Activated naive CD8-positive, alpha-beta T cell treated with anti-CD3 and anti-CD28 coated beads for 36 hours (primary cell): ENCODE measurements around the gene MLYCD. TPM values are rescaled to one million over a fixed set of nuclear protein-coding genes. Genes with fewer than 3 reads are reported as not detected.

Source experiments
- DNase-seq: peaks from one replicate; pipeline ENCODE4 v3.0.0; 2021
- H3K27ac Mint-ChIP-seq: one replicate; pipeline ENCODE4 v1.8.0; 2022; ENCODE audit warnings: mild to moderate bottlenecking, moderate library complexity, mixed read lengths
- H3K27me3 Mint-ChIP-seq: one replicate; pipeline ENCODE4 v1.8.0; 2022; ENCODE audit warnings: mild to moderate bottlenecking, mixed read lengths
- H3K36me3 Mint-ChIP-seq: one replicate; pipeline ENCODE4 v1.8.0; 2021; ENCODE audit warnings: mild to moderate bottlenecking, mixed read lengths
- H3K4me1 Mint-ChIP-seq: one replicate; pipeline ENCODE4 v1.8.0; 2021; ENCODE audit warnings: mixed read lengths
- H3K4me3 Mint-ChIP-seq: one replicate; pipeline ENCODE4 v1.8.0; 2022; ENCODE audit warnings: mild to moderate bottlenecking, moderate library complexity, mixed read lengths
- H3K9me3 Mint-ChIP-seq: one replicate; pipeline ENCODE4 v1.8.0; 2022; ENCODE audit warnings: mixed read lengths
- total RNA-seq, 2 experiments: library from RNA; stranded (reverse); gene quantifications; one replicate each; pipeline ENCODE4 v1.2.3, GENCODE V29; 2021

MLYCD gene
- total RNA-seq, 2 experiments from 2014 or later = 2.4 TPM

GRCh38 chr16:83887080-83887479 lies 11.8 kb upstream of the MLYCD start:
- no peak overlapping the region for H3K27ac Mint-ChIP-seq
- DNase-seq = no peak
- no peak overlapping the region for H3K4me3 Mint-ChIP-seq
- no peaks in the 10 kb centered on the region for H3K4me1 Mint-ChIP-seq
- H3K36me3 Mint-ChIP-seq = no peaks in the 10 kb centered on the region
- peaks cover 3% of the 10 kb centered on the region for H3K9me3 Mint-ChIP-seq
- peaks cover 3% of the 10 kb centered on the region for H3K27me3 Mint-ChIP-seq

- H3K4me1 Mint-ChIP-seq = no peaks in the 10 kb centered on the region
- peaks cover 3% of the 10 kb centered on the region for H3K9me3 Mint-ChIP-seq
- DNase-seq = no peak
- no peaks in the 10 kb centered on the region for H3K36me3 Mint-ChIP-seq
- no peak overlapping the region for H3K27ac Mint-ChIP-seq
- H3K4me3 Mint-ChIP-seq = no peak overlapping the region
- peaks cover 3% of the 10 kb centered on the region for H3K27me3 Mint-ChIP-seq
These were observed 11.4 kb upstream of the MLYCD start for GRCh38 chr16:83887564-83887963.

GRCh38 chr16:83888672-83889044 lies 10.3 kb upstream of the MLYCD start:
- Mint-ChIP-seq H3K9me3 (peaks cover 3% of the 10 kb centered on the region), H3K4me1 (no peaks in the 10 kb centered on the region), H3K36me3 (no peaks in the 10 kb centered on the region), H3K4me3 (no peak overlapping the region), H3K27ac (no peak overlapping the region), H3K27me3 (peaks cover 3% of the 10 kb centered on the region)
- DNase-seq = no peak

GRCh38 chr16:83890359-83890758 lies 8.6 kb upstream of the MLYCD start:
- Mint-ChIP-seq H3K27me3 (peaks cover 3% of the 10 kb centered on the region), H3K9me3 (peaks cover 3% of the 10 kb centered on the region), H3K36me3 (no peaks in the 10 kb centered on the region), H3K27ac (no peak overlapping the region), H3K4me3 (no peak overlapping the region), H3K4me1 (no peaks in the 10 kb centered on the region)
- DNase-seq = no peak

GRCh38 chr16:83891742-83892141 lies 7.2 kb upstream of the MLYCD start:
- Mint-ChIP-seq H3K4me1 (no peaks in the 10 kb centered on the region), H3K27me3 (peaks cover 4% of the 10 kb centered on the region), H3K27ac (no peak overlapping the region), H3K4me3 (no peak overlapping the region), H3K36me3 (no peaks in the 10 kb centered on the region), H3K9me3 (peaks cover 3% of the 10 kb centered on the region)
- no peak for DNase-seq

GRCh38 chr16:83895243-83895642 lies 3.7 kb upstream of the MLYCD start:
- peaks cover 1% of the 10 kb centered on the region for H3K36me3 Mint-ChIP-seq
- no peak for DNase-seq
- peaks cover 4% of the 10 kb centered on the region for H3K27me3 Mint-ChIP-seq
- no peak overlapping the region for H3K27ac Mint-ChIP-seq
- H3K4me1 Mint-ChIP-seq = peaks cover 13% of the 10 kb centered on the region
- H3K4me3 Mint-ChIP-seq = no peak overlapping the region
- H3K9me3 Mint-ChIP-seq = peaks cover 3% of the 10 kb centered on the region

GRCh38 chr16:83895942-83896341 lies 3.0 kb upstream of the MLYCD start:
- Mint-ChIP-seq H3K27ac (no peak overlapping the region), H3K4me3 (no peak overlapping the region), H3K36me3 (peaks cover 1% of the 10 kb centered on the region), H3K9me3 (peaks cover 3% of the 10 kb centered on the region), H3K4me1 (peaks cover 16% of the 10 kb centered on the region), H3K27me3 (peaks cover 4% of the 10 kb centered on the region)
- DNase-seq = no peak

GRCh38 chr16:83899272-83899897 lies 470 bp downstream of the MLYCD start:
- Mint-ChIP-seq H3K27me3 (peaks cover 4% of the 10 kb centered on the region), H3K9me3 (no peaks in the 10 kb centered on the region), H3K4me1 (peaks cover 27% of the 10 kb centered on the region), H3K36me3 (peaks cover 1% of the 10 kb centered on the region), H3K4me3 (peak overlapping the region; percentile 93), H3K27ac (peak overlapping the region; percentile 70)
- peak; percentile 45 for DNase-seq

- no peak for DNase-seq
- H3K9me3 Mint-ChIP-seq = no peaks in the 10 kb centered on the region
- peak overlapping the region; percentile 70 for H3K27ac Mint-ChIP-seq
- peaks cover 27% of the 10 kb centered on the region for H3K4me1 Mint-ChIP-seq
- H3K27me3 Mint-ChIP-seq = peaks cover 4% of the 10 kb centered on the region
- peak overlapping the region; percentile 93 for H3K4me3 Mint-ChIP-seq
- peaks cover 1% of the 10 kb centered on the region for H3K36me3 Mint-ChIP-seq
These were observed 1.1 kb downstream of the MLYCD start for GRCh38 chr16:83899978-83900377.

- H3K4me3 Mint-ChIP-seq = no peak overlapping the region
- H3K9me3 Mint-ChIP-seq = no peaks in the 10 kb centered on the region
- H3K4me1 Mint-ChIP-seq = peaks cover 27% of the 10 kb centered on the region
- peaks cover 4% of the 10 kb centered on the region for H3K27me3 Mint-ChIP-seq
- DNase-seq = no peak
- no peak overlapping the region for H3K27ac Mint-ChIP-seq
- peaks cover 1% of the 10 kb centered on the region for H3K36me3 Mint-ChIP-seq
These were observed 1.7 kb downstream of the MLYCD start for GRCh38 chr16:83900571-83900970.

GRCh38 chr16:83901101-83901500 lies 2.2 kb downstream of the MLYCD start:
- Mint-ChIP-seq H3K4me1 (peaks cover 27% of the 10 kb centered on the region), H3K9me3 (no peaks in the 10 kb centered on the region), H3K36me3 (peaks cover 1% of the 10 kb centered on the region), H3K4me3 (no peak overlapping the region), H3K27ac (no peak overlapping the region), H3K27me3 (peaks cover 4% of the 10 kb centered on the region)
- DNase-seq = no peak

GRCh38 chr16:83903751-83904150 lies 4.8 kb downstream of the MLYCD start:
- no peak overlapping the region for H3K27ac Mint-ChIP-seq
- H3K27me3 Mint-ChIP-seq = no peaks in the 10 kb centered on the region
- no peak overlapping the region for H3K4me3 Mint-ChIP-seq
- H3K9me3 Mint-ChIP-seq = no peaks in the 10 kb centered on the region
- no peak for DNase-seq
- H3K36me3 Mint-ChIP-seq = peaks cover 3% of the 10 kb centered on the region
- H3K4me1 Mint-ChIP-seq = peaks cover 23% of the 10 kb centered on the region

- Mint-ChIP-seq H3K36me3 (peaks cover 4% of the 10 kb centered on the region), H3K4me1 (peaks cover 10% of the 10 kb centered on the region), H3K27ac (no peak overlapping the region), H3K4me3 (no peak overlapping the region), H3K9me3 (no peaks in the 10 kb centered on the region), H3K27me3 (no peaks in the 10 kb centered on the region)
- no peak for DNase-seq
These were observed 7.8 kb downstream of the MLYCD start for GRCh38 chr16:83906683-83907082.

- Mint-ChIP-seq H3K4me3 (no peak overlapping the region), H3K36me3 (peaks cover 4% of the 10 kb centered on the region)
These were observed 8.2 kb downstream of the MLYCD start for GRCh38 chr16:83907111-83907510.

GRCh38 chr16:83907631-83908250 lies 8.8 kb downstream of the MLYCD start:
- H3K4me3 Mint-ChIP-seq = no peak overlapping the region
- no peak overlapping the region for H3K27ac Mint-ChIP-seq
- DNase-seq = no peak
- peaks cover 4% of the 10 kb centered on the region for H3K36me3 Mint-ChIP-seq
- H3K4me1 Mint-ChIP-seq = peaks cover 5% of the 10 kb centered on the region
- no peaks in the 10 kb centered on the region for H3K9me3 Mint-ChIP-seq
- no peaks in the 10 kb centered on the region for H3K27me3 Mint-ChIP-seq

More at GRCh38 chr16:83907111-83907510, 8.2 kb downstream of the MLYCD start:
- Mint-ChIP-seq H3K4me1 (peaks cover 9% of the 10 kb centered on the region), H3K27ac (no peak overlapping the region), H3K9me3 (no peaks in the 10 kb centered on the region), H3K27me3 (no peaks in the 10 kb centered on the region)
- DNase-seq = no peak

- Mint-ChIP-seq H3K36me3 (peaks cover 7% of the 10 kb centered on the region), H3K27me3 (no peaks in the 10 kb centered on the region), H3K27ac (no peak overlapping the region), H3K4me3 (no peak overlapping the region), H3K9me3 (no peaks in the 10 kb centered on the region), H3K4me1 (peaks cover 2% of the 10 kb centered on the region)
- DNase-seq = no peak
These were observed 9.9 kb downstream of the MLYCD start for GRCh38 chr16:83908798-83909197.
